HCT116 (cell line): ENCODE measurements around the gene MIDN.

ENCODE experiments used
- CEBPB ChIP-seq: IDR thresholded peaks from 2 replicates; pipeline ENCODE4 v1.6.1; 2012; ENCODE audit warnings: low read depth
- CTCF ChIP-seq, 3 experiments: fragments of 200-600 bp in 1 of 3; sonication (generic) in 1 of 3; IDR thresholded peaks in 2 of 3; conservative IDR thresholded peaks in 1 of 3; 2 replicates each; pipeline ENCODE4 v1.5.1; 2012 to 2017; ENCODE audit warnings: low read depth in 2 of 3, low read length in 2 of 3, antibody characterized with exemption in 1 of 3, borderline replicate concordance in 1 of 3, control low read depth in 1 of 3, mild to moderate bottlenecking in 1 of 3, mixed read lengths in 1 of 3, mixed run types in 1 of 3, moderate library complexity in 1 of 3; ENCODE audit not compliant: insufficient read depth in 1 of 3
- EZH2phosphoT487 ChIP-seq: fragments of 200-600 bp; IDR thresholded peaks from 2 replicates; pipeline ENCODE4 v1.6.1; 2018; ENCODE audit warnings: antibody characterized with exemption, borderline replicate concordance
- POLR2A ChIP-seq: IDR thresholded peaks from 2 replicates; pipeline ENCODE4 v1.7.0; 2011; ENCODE audit warnings: borderline replicate concordance; ENCODE audit not compliant: insufficient read depth, insufficient read length; ENCODE audit errors: extremely low read depth
- POLR2AphosphoS5 ChIP-seq: IDR thresholded peaks from 2 replicates; pipeline ENCODE4 v1.6.1; 2011; ENCODE audit warnings: mild to moderate bottlenecking, low read depth, low read length, moderate library complexity
- ZNF274 ChIP-seq: fragments of 200-500 bp; sonication (Bioruptor generic); IDR thresholded peaks from 2 replicates; pipeline ENCODE4 v1.6.1; 2014; ENCODE audit warnings: mild to moderate bottlenecking, low read depth, low read length, inconsistent platforms

DNA sequence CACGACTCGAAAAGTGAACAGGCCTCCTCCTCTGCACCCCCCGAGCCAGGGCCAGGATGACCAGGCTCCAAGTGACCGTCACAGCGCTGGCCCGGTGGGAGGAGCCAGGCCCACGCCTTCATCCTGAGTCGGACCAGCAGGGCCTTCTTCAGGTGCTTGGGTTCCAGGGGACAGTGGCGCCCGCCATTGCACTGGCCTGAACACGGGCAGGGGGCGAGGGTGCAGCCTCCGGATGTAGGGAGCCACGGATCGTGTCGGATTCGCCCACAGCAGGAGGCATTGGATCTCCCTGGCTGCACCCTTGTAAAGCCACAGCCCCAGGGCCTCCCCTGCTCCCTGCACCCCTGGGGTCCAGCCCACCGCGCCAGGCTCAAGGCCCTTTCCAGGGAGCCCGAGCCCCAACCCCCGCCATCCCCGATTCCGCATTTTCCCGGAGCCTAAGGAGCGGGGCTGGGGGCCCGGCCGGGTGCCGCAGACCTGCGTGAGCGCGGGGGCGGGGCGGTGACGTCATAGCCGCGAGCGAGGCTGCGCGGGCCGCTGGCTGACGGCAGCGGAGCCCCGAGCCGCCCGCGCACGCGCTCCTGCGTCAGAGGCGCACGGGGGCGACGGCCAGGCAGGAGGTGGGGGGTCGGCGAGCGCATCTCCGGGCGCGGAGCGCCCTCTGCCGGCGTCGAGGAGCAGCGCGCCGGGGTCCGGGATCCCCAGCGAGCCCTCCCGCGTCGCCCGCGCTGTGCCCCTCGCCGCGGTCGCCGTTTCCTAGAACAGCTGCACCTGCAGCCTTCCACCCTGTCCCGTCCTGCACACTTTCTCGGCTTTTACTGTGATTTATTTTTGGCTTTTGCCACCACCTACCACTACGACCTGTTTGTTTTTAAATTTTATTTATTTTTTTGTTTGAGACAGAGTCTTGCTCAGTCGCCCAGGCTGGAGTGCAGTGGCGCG lies 8.3 kb upstream of the MIDN start:
- TF ChIP-seq CTCF (IDR thresholded peaks at IDR 0.05 in 2 of 3, conservative IDR thresholded peaks at IDR 0.05 in 1 of 3; ENCODE audit: borderline replicate concordance in 1 of 3, insufficient read depth in 1 of 3, low read depth in 2 of 3, low read length in 2 of 3) (peak in 2 of 3 experiments; percentile 68 to 74; a peak in 4 of 6 replicates), EZH2phosphoT487 (no peak), POLR2AphosphoS5 (peak; percentile 62), ZNF274 (no peak), CEBPB (no peak), POLR2A (peak; percentile 11)
